Hypothalamus (tissue), 51 donors: ENCODE data around the gene LIPE.
"Not testable (repeated sequence)": the region's sequence is repeated elsewhere in the genome, so short reads cannot be mapped to it uniquely, and the experiment has no call there.

Experiments used
- DNase-seq, 51 donors: peaks; one replicate each; lab custom pipeline; 2025; lab: John Stamatoyannopoulos, UW

LIPE gene, protein sequence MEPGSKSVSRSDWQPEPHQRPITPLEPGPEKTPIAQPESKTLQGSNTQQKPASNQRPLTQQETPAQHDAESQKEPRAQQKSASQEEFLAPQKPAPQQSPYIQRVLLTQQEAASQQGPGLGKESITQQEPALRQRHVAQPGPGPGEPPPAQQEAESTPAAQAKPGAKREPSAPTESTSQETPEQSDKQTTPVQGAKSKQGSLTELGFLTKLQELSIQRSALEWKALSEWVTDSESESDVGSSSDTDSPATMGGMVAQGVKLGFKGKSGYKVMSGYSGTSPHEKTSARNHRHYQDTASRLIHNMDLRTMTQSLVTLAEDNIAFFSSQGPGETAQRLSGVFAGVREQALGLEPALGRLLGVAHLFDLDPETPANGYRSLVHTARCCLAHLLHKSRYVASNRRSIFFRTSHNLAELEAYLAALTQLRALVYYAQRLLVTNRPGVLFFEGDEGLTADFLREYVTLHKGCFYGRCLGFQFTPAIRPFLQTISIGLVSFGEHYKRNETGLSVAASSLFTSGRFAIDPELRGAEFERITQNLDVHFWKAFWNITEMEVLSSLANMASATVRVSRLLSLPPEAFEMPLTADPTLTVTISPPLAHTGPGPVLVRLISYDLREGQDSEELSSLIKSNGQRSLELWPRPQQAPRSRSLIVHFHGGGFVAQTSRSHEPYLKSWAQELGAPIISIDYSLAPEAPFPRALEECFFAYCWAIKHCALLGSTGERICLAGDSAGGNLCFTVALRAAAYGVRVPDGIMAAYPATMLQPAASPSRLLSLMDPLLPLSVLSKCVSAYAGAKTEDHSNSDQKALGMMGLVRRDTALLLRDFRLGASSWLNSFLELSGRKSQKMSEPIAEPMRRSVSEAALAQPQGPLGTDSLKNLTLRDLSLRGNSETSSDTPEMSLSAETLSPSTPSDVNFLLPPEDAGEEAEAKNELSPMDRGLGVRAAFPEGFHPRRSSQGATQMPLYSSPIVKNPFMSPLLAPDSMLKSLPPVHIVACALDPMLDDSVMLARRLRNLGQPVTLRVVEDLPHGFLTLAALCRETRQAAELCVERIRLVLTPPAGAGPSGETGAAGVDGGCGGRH

GRCh38 chr19:42427313-42427712 lies at the start of gene LIPE:
Gene LIPE, minus strand, starts transcription at chr19:42427388. Its CDS starts 239 bp downstream, at chr19:42427149.
- peak in 1 of 51 donors; percentile 11 for DNase-seq

DNA sequence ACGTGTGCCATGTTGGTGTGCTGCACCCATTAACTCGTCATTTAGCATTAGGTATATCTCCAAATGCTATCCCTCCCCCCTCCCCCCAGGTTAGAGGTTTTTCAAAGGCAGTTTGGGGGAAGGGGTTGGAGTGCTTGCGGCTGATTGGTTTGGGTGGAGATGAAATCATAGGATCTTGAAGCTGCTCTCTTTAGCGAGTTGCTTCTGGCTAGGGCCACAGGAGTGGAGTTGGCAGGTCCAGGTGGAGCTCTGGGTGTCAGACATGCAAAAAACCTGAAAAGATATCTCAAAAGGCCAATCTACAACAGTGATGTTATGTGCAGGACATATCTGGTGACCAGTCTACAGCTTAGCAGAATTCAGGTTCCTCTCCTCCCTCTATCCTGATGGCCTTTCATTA lies 48.2 kb upstream of the LIPE start:
- DNase-seq: no peak

DNA sequence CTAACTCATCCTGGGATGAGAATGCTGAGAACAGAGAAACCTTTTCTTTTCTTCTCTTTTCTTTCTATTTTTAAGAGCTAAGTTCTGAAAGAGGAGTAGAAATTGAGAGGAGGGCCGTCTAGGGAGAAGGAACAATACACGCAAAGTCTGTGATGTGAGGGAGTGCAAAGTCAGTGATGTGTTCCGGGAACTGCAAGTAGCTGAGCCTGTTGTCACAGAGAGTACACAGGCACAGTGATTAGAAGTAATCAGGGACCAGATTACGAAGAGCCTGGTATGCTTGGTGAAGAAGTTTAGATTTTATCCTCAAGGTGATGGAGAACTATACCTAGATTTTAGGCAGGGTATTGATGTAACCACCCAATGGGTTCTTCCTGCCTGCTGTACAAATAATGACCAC lies 47.6 kb upstream of the LIPE start:
- peak in 2 of 51 donors; percentile 16 to 27 for DNase-seq

DNA sequence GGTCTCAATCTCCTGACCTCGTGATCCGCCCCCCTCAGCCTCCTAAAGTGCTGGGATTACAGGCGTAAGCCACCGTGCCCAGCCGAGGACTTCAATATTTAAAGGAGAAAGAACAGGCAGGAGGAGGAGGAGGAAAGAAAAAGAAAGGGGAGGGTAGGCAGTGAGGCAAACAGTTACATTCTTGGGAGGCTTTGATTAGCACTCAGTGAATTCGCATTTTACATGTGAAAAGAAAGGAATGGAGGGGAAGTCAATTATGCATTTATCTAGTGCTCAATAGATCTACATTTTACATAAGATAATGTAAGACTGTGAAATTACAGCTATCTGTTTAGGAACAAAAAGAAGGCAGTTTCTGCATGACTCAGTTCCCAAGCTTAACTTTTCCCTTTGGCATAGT lies 46.5 kb upstream of the LIPE start:
- no peak for DNase-seq

GRCh38 chr19:42472402-42473147 lies 45.4 kb upstream of the LIPE start:
- no peak for DNase-seq

DNA sequence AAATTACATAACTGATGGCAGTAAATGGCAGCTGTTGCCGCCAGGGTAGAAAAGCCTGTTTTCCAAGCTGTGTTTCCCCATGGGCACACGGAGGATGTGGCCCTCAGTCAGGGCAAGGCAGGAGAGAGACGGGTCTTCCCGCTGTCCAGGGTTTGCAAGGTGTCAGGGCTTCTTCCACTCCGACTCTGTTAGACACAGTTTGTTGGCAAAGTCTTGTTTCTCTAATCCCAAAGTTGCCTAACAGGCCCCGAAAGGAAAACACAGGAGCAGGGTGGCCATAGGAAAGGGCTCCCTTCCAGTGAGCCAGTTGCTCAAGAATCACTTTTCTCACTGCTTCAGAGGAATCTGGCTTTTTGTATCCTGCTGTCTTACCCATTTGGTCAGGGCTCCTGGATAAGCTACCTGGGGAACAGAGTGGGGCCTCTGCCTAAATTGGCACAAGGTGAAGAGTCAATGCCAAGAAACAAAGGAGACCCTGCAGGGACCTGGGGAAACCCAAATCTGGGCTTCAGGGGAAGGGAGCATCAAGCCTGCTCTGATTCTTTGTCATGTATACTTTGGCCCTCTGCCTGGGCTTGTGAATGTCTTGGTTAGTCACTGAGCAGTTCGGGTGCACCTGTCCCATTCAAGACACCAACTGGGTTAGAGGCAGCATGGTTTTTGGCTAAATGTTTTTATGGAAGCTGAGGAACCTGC lies 44.5 kb upstream of the LIPE start:
- no peak for DNase-seq

- no peak for DNase-seq
Measured at GRCh38 chr19:42469311-42470235, 42.4 kb upstream of the LIPE start.

DNA sequence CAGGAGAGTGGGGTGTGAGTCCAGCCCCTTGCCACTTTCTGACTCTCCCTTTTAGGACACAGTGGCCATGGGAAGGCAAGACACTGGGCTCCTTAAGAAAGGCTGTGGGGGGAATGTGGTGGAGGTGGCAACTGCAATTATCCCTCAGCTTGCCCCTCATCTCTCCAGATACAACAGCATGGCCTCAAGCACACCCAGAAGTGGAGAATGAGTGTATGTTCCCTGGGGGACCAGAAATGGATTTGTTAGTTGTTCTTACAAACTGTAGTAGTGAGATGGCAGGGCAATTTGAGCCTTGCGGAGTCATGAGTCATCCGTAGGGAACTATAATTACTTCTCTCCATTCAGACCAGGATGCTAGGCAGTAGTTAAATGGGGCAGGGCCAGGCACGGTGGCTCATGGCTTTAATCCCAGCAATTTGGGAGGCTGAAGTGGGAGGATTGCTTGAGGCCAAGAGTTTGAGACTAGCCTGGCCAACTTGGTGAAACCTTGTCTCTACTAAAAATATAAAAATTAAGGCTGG lies 41.1 kb upstream of the LIPE start:
- DNase-seq: no peak

GRCh38 chr19:42467183-42467760 lies 40.1 kb upstream of the LIPE start:
- peak in 2 of 51 donors; percentile 11 for DNase-seq

- no peak for DNase-seq
Measured at GRCh38 chr19:42466521-42467182, 39.5 kb upstream of the LIPE start.

- DNase-seq: no peak
Measured at GRCh38 chr19:42465827-42466280, 38.7 kb upstream of the LIPE start.

GRCh38 chr19:42461700-42462324 lies 34.6 kb upstream of the LIPE start:
- peak in 41 of 51 donors; percentile 3 to 91 (median 47) for DNase-seq

DNA sequence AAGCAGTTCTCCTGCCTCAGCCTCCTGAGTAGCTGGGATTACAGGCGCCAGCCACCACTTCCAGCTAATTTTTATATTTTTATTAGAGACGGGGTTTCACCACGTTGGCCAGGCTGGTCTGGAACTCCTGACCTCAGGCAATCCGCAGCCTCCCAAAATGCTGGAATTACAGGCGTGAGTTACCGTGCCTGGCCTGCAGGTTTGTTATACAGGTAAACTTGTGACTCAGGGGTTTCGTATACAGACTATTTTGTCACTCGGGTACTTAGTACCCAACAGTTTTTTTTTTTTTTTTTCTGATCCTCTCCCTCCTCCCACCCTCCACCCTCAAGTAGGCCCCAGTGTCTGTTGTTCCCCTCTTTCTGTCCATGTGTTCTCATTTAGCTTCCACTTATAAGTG lies 34.0 kb upstream of the LIPE start:
- DNase-seq: not testable (repeated sequence)

DNA sequence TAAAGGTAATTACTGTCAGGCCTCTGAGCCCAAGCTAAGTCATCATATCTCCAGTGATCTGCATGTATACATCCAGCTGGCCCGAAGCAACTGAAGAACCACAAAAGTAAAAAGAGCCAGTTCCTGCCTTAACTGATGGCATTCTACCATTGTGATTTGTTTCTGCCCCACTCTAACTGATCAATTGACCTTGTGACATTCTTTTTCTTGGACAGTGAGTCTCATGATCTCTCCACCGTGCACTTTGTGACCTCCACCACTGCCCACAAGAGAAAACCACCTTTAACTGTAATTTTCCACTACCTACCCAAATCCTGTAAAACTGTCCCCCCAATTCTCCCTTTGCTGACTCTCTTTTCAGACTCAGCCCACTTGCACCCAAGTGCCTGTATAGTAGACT lies 32.7 kb upstream of the LIPE start:
- no peak for DNase-seq

GRCh38 chr19:42455621-42456081 lies 28.5 kb upstream of the LIPE start:
- no peak for DNase-seq

GRCh38 chr19:42455086-42455485 lies 27.9 kb upstream of the LIPE start:
- DNase-seq: no peak

GRCh38 chr19:42452590-42452989 lies 25.4 kb upstream of the LIPE start:
- DNase-seq: no peak
